ENCODE results near the gene RAP1GDS1.
"Not testable (repeated sequence)": the region's sequence is repeated elsewhere in the genome, so short reads cannot be mapped to it uniquely, and the experiment has no call there.

RAP1GDS1 gene

GRCh38 chr4:98267498-98267897 lies 6.3 kb downstream of the RAP1GDS1 start:
- H3K27me3 Mint-ChIP-seq = no peaks in the 10 kb centered on the region
- no peak overlapping the region for H3K27ac Mint-ChIP-seq
- no peak overlapping the region for H3K4me3 Mint-ChIP-seq
- no peaks in the 10 kb centered on the region for H3K9me3 Mint-ChIP-seq (ENCODE audit: low read depth)
- peaks cover 17% of the 10 kb centered on the region for H3K36me3 Mint-ChIP-seq
- H3K4me1 Mint-ChIP-seq (ENCODE audit: low read depth) = peaks cover 45% of the 10 kb centered on the region

GRCh38 chr4:98275145-98275544 lies 14.0 kb downstream of the RAP1GDS1 start:
- Mint-ChIP-seq H3K27ac (no peak overlapping the region), H3K9me3 (ENCODE audit: low read depth) (peaks cover 6% of the 10 kb centered on the region), H3K4me1 (ENCODE audit: low read depth) (peaks cover 18% of the 10 kb centered on the region), H3K4me3 (no peak overlapping the region), H3K36me3 (peaks cover 35% of the 10 kb centered on the region), H3K27me3 (no peaks in the 10 kb centered on the region)

GRCh38 chr4:98283219-98284189 lies 22.3 kb downstream of the RAP1GDS1 start:
- no peak overlapping the region for H3K4me3 Mint-ChIP-seq
- H3K27me3 Mint-ChIP-seq = no peaks in the 10 kb centered on the region
- no peak overlapping the region for H3K27ac Mint-ChIP-seq
- H3K36me3 Mint-ChIP-seq = peaks cover 8% of the 10 kb centered on the region
- H3K4me1 Mint-ChIP-seq (ENCODE audit: low read depth) = peaks cover 43% of the 10 kb centered on the region
- H3K9me3 Mint-ChIP-seq (ENCODE audit: low read depth) = no peaks in the 10 kb centered on the region

- H3K9me3 Mint-ChIP-seq (ENCODE audit: low read depth) = no peaks in the 10 kb centered on the region
- peaks cover 8% of the 10 kb centered on the region for H3K36me3 Mint-ChIP-seq
- H3K4me3 Mint-ChIP-seq = no peak overlapping the region
- no peak overlapping the region for H3K27ac Mint-ChIP-seq
- no peaks in the 10 kb centered on the region for H3K27me3 Mint-ChIP-seq
- H3K4me1 Mint-ChIP-seq (ENCODE audit: low read depth) = peaks cover 53% of the 10 kb centered on the region
Measured at GRCh38 chr4:98284640-98285046, 23.5 kb downstream of the RAP1GDS1 start.

GRCh38 chr4:98285676-98286075 lies 24.5 kb downstream of the RAP1GDS1 start:
- Mint-ChIP-seq H3K4me1 (ENCODE audit: low read depth) (peaks cover 63% of the 10 kb centered on the region), H3K9me3 (ENCODE audit: low read depth) (no peaks in the 10 kb centered on the region), H3K27me3 (no peaks in the 10 kb centered on the region), H3K36me3 (peaks cover 4% of the 10 kb centered on the region), H3K4me3 (no peak overlapping the region), H3K27ac (no peak overlapping the region)

- H3K9me3 Mint-ChIP-seq (ENCODE audit: low read depth) = no peaks in the 10 kb centered on the region
- H3K27ac Mint-ChIP-seq = no peak overlapping the region
- H3K36me3 Mint-ChIP-seq = no peaks in the 10 kb centered on the region
- no peaks in the 10 kb centered on the region for H3K27me3 Mint-ChIP-seq
- peaks cover 56% of the 10 kb centered on the region for H3K4me1 Mint-ChIP-seq (ENCODE audit: low read depth)
- no peak overlapping the region for H3K4me3 Mint-ChIP-seq
Measured at GRCh38 chr4:98287328-98287727, 26.1 kb downstream of the RAP1GDS1 start.

- not testable (repeated sequence) for H3K27me3 Mint-ChIP-seq
Measured at GRCh38 chr4:98288671-98289070, 27.5 kb downstream of the RAP1GDS1 start.

GRCh38 chr4:98289375-98289774 lies 28.2 kb downstream of the RAP1GDS1 start:
- peaks cover 47% of the 10 kb centered on the region for H3K4me1 Mint-ChIP-seq (ENCODE audit: low read depth)
- H3K4me3 Mint-ChIP-seq = peak overlapping the region; percentile 23
- no peaks in the 10 kb centered on the region for H3K27me3 Mint-ChIP-seq

More at GRCh38 chr4:98288671-98289070, 27.5 kb downstream of the RAP1GDS1 start:
- Mint-ChIP-seq H3K27ac (peak overlapping the region; percentile 38), H3K4me3 (peak overlapping the region; percentile 28), H3K4me1 (ENCODE audit: low read depth) (peaks cover 50% of the 10 kb centered on the region)
- H3K36me3 Mint-ChIP-seq; H3K9me3 Mint-ChIP-seq (ENCODE audit: low read depth): not testable (repeated sequence)

GRCh38 chr4:98290511-98290910 lies 29.3 kb downstream of the RAP1GDS1 start:
- Mint-ChIP-seq H3K4me1 (ENCODE audit: low read depth) (peaks cover 45% of the 10 kb centered on the region), H3K4me3 (no peak overlapping the region), H3K9me3 (ENCODE audit: low read depth) (no peaks in the 10 kb centered on the region), H3K36me3 (peaks cover 10% of the 10 kb centered on the region), H3K27ac (no peak overlapping the region), H3K27me3 (no peaks in the 10 kb centered on the region)

More at GRCh38 chr4:98289375-98289774, 28.2 kb downstream of the RAP1GDS1 start:
- H3K27ac Mint-ChIP-seq = no peak overlapping the region
- no peaks in the 10 kb centered on the region for H3K9me3 Mint-ChIP-seq (ENCODE audit: low read depth)
- H3K36me3 Mint-ChIP-seq = peaks cover 5% of the 10 kb centered on the region

GRCh38 chr4:98293104-98293887 lies 32.1 kb downstream of the RAP1GDS1 start:
- H3K36me3 Mint-ChIP-seq = peaks cover 20% of the 10 kb centered on the region
- H3K4me3 Mint-ChIP-seq = no peak overlapping the region
- peaks cover 38% of the 10 kb centered on the region for H3K4me1 Mint-ChIP-seq (ENCODE audit: low read depth)
- H3K27me3 Mint-ChIP-seq = no peaks in the 10 kb centered on the region
- H3K9me3 Mint-ChIP-seq (ENCODE audit: low read depth) = peaks cover under 1% of the 10 kb centered on the region
- H3K27ac Mint-ChIP-seq = no peak overlapping the region

- Mint-ChIP-seq H3K27ac (no peak overlapping the region), H3K4me3 (no peak overlapping the region), H3K27me3 (no peaks in the 10 kb centered on the region), H3K36me3 (peaks cover 42% of the 10 kb centered on the region), H3K9me3 (ENCODE audit: low read depth) (peaks cover 16% of the 10 kb centered on the region), H3K4me1 (ENCODE audit: low read depth) (peaks cover 10% of the 10 kb centered on the region)
Measured at GRCh38 chr4:98298022-98298421, 36.8 kb downstream of the RAP1GDS1 start.

- Mint-ChIP-seq H3K27me3 (no peaks in the 10 kb centered on the region), H3K4me1 (ENCODE audit: low read depth) (peaks cover 14% of the 10 kb centered on the region)
Measured at GRCh38 chr4:98300706-98301105, 39.5 kb downstream of the RAP1GDS1 start.

GRCh38 chr4:98305576-98305975 lies 44.4 kb downstream of the RAP1GDS1 start:
- H3K27me3 Mint-ChIP-seq = no peaks in the 10 kb centered on the region
- no peak overlapping the region for H3K27ac Mint-ChIP-seq
- peaks cover 21% of the 10 kb centered on the region for H3K36me3 Mint-ChIP-seq
- no peak overlapping the region for H3K4me3 Mint-ChIP-seq
- peaks cover 13% of the 10 kb centered on the region for H3K9me3 Mint-ChIP-seq (ENCODE audit: low read depth)
- H3K4me1 Mint-ChIP-seq (ENCODE audit: low read depth) = peaks cover 13% of the 10 kb centered on the region

More at GRCh38 chr4:98300706-98301105, 39.5 kb downstream of the RAP1GDS1 start:
- peaks cover 21% of the 10 kb centered on the region for H3K9me3 Mint-ChIP-seq (ENCODE audit: low read depth)
- no peak overlapping the region for H3K27ac Mint-ChIP-seq
- H3K4me3 Mint-ChIP-seq = no peak overlapping the region
- peaks cover 42% of the 10 kb centered on the region for H3K36me3 Mint-ChIP-seq

- H3K4me1 Mint-ChIP-seq (ENCODE audit: low read depth) = peaks cover under 1% of the 10 kb centered on the region
- H3K4me3 Mint-ChIP-seq = no peak overlapping the region
- no peaks in the 10 kb centered on the region for H3K27me3 Mint-ChIP-seq
- no peak overlapping the region for H3K27ac Mint-ChIP-seq
- no peaks in the 10 kb centered on the region for H3K9me3 Mint-ChIP-seq (ENCODE audit: low read depth)
- H3K36me3 Mint-ChIP-seq = peaks cover 4% of the 10 kb centered on the region
Measured at GRCh38 chr4:98310867-98311266, 49.7 kb downstream of the RAP1GDS1 start.

- Mint-ChIP-seq H3K27me3 (no peaks in the 10 kb centered on the region), H3K9me3 (ENCODE audit: low read depth) (no peaks in the 10 kb centered on the region), H3K4me1 (ENCODE audit: low read depth) (no peaks in the 10 kb centered on the region), H3K27ac (no peak overlapping the region), H3K36me3 (peaks cover 4% of the 10 kb centered on the region), H3K4me3 (no peak overlapping the region)
Measured at GRCh38 chr4:98311656-98312055, 50.5 kb downstream of the RAP1GDS1 start.
